ENCODE results near the gene MRPL16.

MRPL16 gene

DNA sequence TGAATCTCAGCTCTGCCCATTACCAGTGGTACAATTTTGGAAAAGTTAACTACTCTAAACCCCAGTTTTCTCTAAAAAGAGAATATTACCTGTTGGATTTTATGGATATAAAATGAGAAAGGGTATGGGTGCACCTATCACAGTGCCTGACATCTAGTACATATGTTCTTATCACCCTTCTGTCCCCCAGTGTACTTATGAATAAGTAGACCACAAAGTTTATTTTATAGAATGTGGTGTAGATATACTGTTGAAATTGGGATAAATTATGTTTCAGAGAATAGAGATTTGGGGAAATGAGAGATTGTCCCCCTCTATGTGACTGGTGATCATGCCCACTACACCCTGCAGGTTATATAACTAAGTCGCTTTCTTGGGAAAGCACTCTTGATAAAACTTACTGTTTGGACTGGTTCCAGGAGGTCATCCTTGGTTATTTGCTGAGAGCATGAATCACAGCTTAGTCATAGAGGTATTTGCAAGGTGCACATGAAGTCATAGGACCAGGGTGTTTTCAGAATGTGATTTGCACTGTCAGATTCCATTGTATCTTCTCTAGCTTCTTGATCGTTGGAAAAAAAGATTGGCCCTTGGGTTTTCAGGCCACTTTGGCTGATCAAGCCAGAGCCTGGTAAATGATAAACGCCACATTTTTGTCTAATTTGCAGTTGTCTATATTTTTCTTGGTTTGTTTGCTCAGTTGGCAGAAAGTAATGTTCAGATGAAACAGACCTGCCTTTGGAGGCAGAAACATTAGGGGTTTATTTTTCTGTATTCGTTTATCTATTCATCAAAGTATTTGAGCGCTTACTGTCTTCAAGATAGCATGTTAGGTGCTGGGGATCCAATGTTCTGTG lies 34.1 kb downstream of the MRPL16 start:
- no peak for DNase-seq (ENCODE audit: low read depth in 1 of 2, low spot score in 1 of 2)

DNA sequence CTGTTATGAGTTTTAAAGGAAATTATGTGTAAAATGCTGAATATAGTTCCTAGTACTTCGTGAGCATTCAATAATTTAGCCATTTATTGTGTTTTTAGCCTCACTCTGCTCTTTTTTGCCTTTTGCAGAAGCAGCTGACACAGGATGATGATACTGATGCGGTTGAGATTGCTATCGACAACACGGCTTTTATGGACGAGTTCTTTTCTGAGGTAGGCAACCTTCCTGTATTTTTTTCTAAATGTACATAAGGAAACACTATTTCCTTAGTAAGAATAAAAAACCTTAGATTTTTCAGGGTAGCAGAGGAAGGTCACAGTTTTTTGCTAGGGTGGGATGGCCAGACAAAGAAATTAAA lies 37.5 kb downstream of the MRPL16 start:
- DNase-seq (ENCODE audit: low read depth in 1 of 2, low spot score in 1 of 2): no peak

DNA sequence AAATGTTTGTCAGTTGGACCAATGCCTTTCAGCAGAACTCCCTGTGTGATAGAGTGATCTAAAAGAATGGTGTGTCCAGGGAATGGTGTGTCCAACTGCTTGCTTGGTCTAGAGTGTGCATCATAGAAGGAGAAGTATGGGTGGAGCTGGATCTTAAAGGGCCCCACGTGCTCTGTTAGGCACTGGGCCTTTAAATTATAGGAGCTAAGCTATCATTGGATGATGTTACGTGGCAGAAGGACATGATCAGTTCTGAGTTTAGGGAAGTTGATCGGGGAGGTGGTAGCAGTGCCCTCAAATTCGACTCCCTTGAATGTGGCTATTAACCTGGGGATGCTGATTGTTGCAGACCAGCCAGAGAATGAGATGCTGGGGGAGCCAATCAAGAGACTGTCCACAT lies 39.0 kb downstream of the MRPL16 start:
- no peak for DNase-seq (ENCODE audit: low read depth in 1 of 2, low spot score in 1 of 2)

DNA sequence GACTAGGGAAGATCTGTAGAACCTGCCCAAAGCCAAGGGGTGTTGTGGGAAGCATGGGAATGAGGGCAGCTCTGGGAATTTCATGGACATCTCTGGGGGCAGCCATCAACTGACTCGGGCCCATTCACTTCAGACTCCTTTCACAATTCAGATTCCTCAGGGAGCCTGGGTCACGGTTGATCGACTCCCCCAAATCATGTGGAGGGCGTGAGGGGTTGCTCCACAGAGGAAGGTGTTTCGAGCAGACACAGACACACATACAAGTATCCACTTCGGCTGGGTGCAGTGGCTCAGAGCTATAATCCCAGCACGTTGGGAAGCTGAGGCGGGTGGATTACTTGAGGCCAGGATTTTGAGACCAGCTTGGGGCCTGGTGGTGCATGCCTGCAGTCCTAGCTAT lies 39.7 kb downstream of the MRPL16 start:
- no peak for DNase-seq (ENCODE audit: low read depth in 1 of 2, low spot score in 1 of 2)

DNA sequence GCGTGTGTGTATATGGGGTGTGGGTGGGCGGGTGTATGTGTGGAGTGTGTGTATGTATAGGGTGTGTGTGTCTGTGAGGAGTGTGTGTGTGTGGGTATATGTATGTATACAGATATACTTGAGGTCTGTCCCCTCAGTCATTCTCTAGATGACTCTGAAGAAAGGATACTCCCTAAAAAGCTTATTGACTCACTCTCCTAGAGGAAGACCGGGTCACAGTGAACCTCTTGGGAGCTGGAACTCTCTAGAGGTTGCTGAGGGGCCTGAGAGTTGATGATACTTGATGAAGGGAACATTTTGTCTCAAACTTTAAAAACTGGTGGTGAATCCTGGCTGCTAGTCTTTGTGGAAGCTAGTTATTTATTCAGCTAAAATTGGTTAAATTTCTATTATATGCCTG lies 40.3 kb downstream of the MRPL16 start:
- DNase-seq (ENCODE audit: low read depth in 1 of 2, low spot score in 1 of 2): no peak

DNA sequence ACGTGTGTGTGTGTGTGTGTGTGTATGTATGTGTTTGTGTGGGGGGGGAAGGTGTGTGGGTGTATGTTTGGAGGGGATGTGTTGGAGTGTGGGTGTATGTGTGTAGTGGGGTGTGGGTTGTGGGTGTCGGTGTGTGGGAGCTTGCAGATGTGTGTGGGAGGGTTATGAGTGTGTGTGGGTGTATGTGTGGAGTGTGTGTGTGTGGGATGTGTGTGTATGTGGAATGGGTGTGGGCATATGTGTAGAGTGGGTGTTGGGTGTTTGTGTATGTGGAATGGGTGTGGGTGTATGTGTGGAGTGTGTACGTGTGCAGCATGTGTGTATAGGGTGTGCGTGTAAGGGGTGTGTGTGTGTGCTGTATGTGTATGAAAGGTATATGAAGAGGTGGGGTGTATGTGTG lies 40.8 kb downstream of the MRPL16 start:
- no peak for DNase-seq (ENCODE audit: low read depth in 1 of 2, low spot score in 1 of 2)

DNA sequence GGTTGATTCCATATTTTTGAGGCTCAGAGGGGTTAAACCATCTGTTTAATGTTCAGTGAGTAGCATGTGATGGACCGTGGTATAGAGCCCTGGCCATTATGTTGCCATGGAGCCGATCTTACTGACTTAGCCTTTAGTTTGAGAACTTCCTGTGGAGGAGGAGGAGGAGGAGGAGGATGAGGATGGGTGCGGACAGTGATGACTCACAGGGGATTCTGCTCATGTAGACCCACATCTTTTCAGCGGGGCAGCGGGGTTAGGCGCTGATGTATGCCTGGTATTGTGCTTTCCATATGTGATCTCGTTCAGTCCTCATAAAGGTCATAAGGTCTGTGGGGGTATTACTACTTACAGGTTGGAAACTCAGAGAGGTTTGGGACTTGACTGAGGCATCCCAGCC lies 41.5 kb downstream of the MRPL16 start:
- DNase-seq (ENCODE audit: low read depth in 1 of 2, low spot score in 1 of 2): no peak

DNA sequence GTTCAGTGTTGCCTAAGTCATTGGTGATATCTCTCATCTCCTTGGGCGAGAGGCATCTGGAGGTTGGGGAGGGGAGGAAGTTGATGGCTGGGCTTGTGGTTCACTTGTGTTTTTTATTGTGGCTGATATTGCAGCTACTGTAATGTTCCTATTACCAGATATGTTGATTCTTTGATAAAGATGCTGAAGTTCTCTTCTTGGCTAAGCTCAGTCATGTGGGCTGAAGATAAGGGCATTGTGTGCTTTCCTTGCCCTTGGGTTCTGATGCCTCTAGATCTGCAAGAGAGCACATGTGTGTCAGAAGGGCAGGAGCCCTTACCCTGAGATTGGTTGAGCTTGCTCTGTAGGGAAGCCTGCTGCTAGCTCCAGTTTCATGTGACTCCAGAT lies 43.4 kb downstream of the MRPL16 start:
- DNase-seq (ENCODE audit: low read depth in 1 of 2, low spot score in 1 of 2): no peak

DNA sequence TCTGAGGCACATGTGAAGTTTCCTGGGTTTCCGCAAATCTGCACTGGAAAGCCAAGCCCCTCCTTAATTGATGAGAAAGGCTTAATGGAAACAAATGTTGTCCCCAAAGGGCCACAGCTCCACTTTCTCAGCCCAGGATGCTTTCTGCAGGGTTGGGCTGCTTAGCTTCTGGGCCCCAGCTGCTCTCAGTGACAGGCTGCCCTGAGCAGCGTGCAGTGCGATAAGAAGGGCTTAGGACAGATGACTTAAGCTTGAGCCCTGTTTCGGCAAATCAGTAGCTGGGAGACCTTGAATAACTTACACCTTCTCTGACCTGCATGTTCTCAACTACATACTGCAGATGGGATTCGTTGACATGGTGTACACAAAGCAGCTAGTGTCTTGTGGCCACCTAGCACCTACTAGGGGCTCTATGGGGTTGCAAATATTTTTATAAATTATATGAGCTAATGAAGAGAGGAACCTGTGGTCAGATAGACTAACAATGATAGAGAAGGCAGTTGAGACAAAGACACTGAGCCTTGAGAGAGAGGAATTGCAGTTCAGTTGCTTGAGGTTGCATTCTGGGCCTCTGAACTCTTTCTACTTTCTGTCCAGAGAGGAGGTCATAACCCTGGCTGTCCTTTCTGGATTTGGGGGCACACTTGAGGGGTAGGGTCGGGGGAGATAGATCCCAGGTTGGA lies 43.9 kb downstream of the MRPL16 start:
- DNase-seq (ENCODE audit: low read depth in 1 of 2, low spot score in 1 of 2): no peak

DNA sequence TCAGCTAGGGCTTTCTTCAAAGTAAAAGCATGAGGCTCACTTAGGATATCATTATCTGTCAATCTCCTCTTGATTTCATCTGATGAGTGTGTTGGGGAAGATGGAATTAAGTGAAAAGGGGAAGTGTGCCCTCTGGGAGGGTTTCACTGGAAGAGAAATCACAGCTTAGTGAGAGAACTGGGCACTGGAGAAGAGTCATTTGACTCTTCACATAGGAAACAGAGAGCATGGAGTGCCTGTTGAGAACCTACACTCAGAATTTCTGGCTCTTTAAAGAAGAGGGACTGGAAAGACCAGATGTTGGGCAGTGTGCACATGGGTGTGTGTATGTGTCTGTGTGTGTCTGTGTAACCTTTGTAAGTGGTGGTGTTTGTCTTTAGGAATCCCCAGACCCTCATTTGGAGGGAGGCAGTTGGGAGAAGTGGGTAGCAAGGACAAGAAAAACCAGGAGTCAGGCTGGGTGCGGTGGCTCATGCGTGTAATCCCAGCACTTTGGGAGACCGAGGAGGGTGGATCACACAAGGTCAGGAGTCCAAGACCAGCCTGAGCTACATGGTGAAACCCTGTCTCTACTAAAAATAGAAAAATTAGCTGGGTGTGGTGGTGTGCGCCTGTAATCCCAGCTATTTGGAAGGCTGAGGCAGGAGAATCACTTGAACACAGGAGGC lies 45.4 kb downstream of the MRPL16 start:
- DNase-seq (ENCODE audit: low read depth in 1 of 2, low spot score in 1 of 2): no peak

DNA sequence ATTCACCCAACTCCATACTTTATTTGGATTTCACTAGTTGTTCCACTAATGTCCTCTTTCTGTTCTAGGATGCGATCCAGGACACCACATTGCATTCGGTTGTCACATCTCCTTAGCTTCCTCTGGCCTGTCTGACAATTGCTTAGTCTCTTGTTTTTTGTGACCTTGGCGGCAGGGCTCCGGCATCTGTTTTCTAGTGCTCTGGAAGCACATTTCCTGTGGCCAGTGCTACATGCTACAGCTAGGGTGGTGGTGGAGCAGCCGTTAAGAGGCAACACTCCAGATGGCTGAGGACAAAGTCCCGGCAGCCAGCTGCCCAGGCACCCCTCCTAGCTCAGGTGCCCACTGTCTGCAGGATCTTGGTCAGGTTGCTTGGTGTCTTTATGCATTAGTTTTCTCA lies 48.6 kb downstream of the MRPL16 start:
- no peak for DNase-seq (ENCODE audit: low read depth in 1 of 2, low spot score in 1 of 2)

DNA sequence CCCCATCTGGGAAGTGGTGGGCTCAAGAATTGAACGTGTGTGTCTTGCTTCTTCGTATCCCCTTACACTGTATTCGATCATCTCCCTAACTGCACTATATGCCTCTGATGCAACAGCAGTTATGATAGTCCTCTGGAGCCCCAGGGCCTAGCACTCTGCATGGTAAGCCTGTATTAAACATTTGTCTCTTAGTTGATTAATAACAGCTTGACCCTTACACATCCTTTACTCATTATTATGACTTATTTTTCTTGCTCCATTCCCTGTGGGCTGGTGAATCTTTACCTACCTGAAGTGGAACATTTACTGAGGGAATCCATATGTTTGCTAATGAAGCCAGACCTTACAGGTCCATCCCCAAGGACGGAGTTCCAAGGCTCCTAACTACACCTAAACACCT lies 49.8 kb downstream of the MRPL16 start:
- DNase-seq (ENCODE audit: low read depth in 1 of 2, low spot score in 1 of 2): no peak

DNA sequence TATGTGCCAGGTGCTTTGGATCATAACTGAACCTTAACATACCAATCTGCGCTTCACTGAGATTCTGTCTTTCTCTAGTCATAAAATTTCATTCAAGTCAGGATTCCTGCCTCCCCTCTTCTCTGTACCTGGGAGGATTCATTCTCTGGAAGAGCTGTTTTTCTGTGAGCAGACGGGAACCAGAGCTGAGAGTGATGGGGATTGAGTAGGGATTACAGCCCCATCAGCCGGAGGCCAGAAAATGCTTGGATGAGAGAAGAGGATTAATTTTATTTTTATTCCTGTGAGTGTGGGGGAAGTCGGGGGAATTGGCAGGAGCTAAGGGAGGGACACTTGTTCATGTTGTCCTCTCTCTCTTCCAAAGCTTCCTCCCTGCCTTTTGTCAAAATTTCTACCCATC lies 50.7 kb downstream of the MRPL16 start:
- no peak for DNase-seq (ENCODE audit: low read depth in 1 of 2, low spot score in 1 of 2)

DNA sequence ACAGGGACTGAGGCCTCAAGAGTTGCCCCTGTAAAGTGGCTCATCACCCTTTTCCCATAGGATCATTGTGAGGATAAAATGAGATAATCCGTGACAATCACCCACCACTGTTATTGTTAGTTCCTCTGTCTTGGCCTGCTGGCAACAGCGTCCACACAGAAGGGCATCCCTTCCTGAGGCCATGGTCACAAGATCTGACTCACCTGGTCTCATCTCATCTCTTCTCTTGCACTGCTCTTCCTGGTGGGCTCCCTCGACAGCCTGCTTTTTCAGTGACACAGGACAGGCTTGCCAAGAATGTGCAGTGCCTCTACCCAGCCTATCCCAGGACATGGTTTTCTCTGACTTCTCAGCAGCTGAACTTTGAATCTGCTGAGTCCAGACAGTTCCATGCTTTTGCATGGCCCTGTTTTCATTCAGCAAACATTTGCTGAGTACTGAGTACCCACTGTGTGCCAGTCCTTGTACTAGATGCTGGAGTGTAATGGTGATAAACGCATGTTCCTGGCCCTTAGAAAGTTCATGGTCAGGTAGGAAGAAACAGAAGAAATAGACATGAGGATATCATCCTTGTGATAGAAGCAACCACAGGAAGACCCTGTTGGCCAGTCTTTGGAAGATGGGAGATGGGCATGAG lies 52.1 kb downstream of the MRPL16 start:
- DNase-seq (ENCODE audit: low read depth in 1 of 2, low spot score in 1 of 2): no peak

DNA sequence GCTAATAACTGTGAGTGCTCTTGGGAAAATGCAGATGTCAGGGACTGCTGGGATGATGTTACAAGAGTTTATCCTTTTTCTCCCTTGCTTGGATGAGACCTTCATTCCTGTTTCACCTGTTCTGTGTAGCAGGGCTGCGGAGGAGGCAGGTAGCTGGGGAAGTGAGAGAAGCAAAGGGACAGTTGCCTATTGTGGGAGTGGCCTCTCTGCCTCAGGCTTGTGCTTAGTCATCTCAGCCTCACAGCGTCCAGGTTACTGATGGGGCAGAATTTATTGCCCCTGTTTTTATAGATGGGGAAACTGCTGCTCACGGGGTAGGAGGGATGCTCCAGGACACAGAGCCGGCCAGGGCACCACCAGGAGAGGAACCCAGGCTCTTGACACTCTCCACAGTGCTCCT lies 53.7 kb downstream of the MRPL16 start:
- DNase-seq (ENCODE audit: low read depth in 1 of 2, low spot score in 1 of 2): no peak

DNA sequence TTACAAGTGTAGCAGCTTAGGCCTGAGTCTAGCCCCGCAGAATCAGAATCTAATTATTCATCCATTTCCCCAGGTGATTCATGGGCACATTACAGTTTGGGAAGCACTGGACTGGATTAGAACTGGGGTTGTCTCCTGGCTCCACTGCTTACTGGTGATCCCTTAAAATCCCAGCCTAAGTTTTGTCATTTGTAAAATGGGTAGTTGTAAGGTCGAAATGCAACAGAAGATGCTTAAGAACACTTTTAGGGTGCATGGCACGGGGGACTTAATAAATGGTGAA lies 54.1 kb downstream of the MRPL16 start:
- no peak for DNase-seq (ENCODE audit: low read depth in 1 of 2, low spot score in 1 of 2)
